UCSD-AML1 (cell line): Measurements from ENCODE around the gene PEAK1.

ENCODE experiments used
- DNase-seq: peaks from one replicate; lab custom pipeline; 2025; ENCODE audit not compliant: unreplicated experiment; lab: John Stamatoyannopoulos, UW

PEAK1 gene

DNA sequence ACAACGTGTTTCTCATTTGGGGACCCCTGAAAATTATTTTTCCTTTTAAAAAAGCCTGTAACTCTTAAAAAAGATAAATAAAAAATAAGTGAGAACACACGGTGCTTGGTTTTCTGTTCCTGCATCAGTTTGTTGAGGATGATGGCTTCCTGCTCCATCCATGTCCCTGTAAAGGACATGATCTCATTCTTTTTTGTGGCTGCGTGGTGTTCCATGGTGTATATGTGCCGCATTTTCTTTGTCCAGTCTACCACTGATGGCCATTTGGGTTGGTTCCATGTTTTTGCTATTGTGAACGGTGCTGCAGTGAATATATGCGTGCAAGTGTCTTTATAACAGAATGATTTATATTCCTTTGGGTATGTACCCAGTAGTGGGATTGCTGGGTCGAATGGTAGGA is 351.3 kb downstream of the PEAK1 start:
- DNase-seq: no peak

DNA sequence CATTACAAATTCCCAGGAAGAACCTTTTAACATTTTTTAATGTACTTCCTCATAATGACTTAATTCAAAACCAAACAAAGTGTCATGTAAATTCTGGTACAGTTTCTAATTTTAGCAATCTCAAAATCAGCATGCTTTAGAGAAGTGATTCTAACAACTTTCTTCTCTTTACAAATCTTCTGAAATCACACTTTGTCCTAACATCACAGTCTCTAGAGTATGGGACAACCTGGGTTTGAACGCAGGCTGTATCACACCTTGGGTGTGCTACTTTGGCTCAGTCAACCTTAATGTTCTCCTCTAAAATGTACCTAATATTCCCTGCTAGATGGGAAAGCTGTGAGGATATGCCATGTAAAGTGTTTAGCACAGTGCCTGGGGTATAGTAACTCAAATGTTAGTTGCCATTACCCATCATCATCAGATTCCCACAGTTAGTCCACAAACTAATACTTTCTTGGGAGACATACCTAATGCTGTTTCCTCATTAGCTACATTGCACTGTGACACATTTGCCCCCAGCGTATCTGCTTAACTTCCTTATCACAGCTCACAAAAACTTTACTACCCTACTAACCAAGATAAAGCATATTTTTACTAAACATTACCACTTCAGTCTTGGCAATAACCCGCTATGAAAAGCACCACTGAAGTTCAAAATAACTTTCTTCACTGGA is 352.1 kb downstream of the PEAK1 start:
- no peak for DNase-seq

DNA sequence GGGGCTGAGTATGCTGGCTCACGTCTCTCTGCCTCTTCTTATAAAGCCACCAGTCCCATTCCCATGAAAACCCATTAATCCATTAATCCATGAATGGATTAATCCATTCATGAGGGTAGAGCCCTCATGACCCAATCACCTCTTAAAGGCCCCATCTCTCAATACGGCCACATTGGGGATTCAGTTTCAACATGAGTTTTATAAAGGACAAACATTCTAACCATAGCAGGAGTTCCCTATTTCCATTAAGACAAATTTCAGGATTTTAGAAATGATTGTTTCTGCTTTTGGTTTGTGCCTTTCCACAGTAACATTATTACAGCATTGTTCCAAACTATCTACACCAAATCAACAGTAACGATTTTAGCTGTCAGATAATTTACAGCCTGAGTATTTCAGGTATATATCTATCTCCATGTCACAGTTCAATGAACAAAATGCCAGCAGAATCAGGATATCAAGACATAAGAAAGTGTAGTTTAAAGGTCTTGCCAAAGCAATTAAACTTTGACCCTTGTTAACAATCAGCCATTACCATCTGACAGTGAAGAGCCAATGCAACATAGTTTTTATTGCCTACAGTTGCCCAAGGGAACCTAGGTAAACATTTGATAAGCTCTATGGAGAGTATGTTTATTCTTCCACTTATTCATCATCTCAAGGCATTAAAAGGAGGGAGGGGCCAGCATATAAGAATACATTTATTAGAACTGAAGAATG is 352.8 kb downstream of the PEAK1 start:
- DNase-seq: no peak

DNA sequence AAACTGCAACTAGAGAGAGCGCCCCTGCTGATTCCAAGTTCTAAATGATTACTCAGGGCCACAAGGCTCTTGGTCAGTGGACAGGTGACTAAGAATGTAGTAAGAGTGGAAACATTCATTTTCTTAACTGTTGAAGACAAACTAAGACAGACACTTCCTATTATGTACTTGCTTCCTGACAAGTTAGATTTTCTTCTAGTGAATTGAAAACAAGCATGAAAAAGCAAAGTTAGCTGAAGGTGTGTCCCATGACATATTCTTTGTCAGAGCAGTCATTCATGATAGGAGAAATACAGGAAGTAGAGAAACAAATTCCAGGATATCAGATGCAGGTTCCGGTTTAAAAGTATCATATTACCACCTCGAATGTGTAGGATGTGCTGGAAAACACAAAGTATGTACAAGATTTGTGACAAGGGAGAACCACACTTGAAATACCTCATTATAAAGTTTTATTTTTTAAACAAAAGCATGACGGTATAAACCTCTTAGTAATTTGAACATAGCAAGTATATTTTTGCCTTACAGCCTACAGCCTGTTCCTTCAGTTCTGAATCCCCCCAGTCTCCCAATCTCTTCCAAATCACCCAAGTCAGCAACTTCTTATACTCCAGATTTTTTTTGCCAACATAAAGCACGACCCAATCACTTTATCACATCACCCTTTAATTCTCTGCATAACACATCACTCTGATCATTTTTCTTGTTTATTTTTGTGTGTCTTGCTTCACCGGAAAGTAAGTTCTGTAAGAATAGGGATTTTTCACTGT is 355.2 kb downstream of the PEAK1 start:
- no peak for DNase-seq

DNA sequence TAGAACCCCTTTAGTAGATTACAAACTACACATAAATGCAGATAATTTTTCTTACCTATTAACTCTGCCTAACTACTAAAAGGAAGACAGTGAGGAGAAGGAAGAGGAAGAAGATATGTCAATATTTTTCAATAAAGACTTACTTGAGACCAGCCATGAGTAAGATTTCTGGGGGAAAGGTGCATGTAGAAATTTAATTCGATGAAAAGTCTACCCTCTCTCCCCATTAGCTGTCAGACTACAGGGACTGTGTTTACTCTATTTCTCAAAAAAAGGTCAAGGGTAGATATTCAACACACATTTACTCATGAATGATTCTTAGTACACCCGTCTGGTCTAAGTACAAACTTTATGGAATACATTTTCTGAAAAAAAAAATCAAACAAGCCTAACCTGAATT is 355.8 kb downstream of the PEAK1 start:
- DNase-seq: no peak

DNA sequence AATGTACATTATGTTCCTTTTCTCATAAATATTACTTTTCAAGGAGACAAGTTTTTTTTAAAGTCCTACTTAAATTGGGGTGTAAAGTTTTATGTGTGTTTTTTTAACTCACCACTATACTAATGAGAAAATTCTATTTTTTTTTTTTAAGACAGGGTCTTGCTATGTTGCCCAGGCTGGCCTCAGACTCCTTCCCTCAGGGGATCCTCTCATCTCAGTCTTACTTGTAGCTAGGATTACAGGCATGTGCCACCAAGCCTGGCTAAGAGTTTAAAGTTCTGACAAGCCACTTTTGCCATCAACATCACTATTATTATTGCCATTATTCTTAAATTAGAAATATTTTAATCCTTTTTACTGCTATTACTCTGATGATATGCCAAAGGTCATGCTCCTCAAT is 356.7 kb downstream of the PEAK1 start:
- DNase-seq: no peak

DNA sequence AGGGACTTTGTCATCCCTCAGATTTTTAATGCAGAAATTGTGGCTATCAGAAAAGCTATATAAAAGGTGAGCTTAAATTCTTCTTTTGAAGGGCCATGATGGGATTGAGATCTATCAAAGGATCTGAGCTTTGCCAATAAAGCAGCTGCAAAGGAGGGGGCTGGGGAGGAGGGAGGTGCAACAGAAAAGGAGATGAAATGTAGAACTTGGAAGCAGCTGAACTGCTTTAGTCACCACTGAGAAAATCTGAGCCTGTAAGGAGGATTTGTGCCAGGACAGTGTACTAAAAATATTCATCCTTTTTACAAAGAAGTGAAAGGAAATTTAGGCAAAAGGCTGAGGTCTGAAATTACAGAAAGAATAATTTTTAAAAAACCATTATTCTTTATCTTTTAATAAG is 359.4 kb downstream of the PEAK1 start:
- no peak for DNase-seq

DNA sequence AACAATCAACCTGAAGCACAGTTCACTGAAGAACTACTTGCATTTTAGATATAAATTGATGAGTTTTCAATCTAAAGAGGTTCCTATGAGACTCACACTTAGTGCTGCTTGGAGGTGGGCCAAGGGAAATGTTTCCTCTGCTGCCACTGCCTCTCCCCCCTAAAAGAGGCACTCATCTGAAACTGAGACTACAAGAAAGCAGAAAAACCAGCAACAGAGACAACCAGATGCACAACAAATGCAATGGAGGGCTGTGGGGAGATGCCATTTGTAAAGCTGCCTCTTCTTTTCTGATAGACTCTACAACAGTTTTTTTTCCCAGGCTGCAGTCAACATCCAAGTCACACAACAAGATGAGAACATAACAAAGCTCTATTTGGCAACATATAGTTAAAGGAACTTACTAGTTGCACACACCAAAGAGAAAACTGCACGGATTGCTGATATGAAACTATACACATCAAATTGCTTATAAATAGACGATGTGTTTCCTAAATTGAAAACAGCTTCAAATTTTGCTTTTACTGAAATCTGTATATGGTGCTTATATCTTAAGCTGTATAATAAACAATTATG is 360.0 kb downstream of the PEAK1 start:
- DNase-seq: no peak

DNA sequence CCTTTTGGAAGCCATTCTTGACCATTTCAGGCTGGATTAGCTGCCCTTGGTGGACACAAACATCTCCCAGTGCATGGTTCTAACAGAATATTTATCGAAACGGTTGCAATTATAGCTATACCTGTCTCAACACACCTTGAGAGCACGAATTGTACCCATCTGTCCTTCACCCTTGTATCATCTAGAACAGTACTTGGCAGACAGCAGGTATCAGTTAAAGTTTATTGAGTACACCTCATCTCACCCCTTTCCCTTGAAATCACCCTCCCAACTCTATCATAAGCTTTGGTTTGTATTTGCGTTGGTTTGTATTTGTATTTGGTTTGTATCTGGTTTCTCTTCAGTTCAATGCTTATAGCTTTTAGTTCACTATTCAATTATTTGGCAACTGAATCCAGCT is 361.4 kb downstream of the PEAK1 start:
- DNase-seq: no peak

DNA sequence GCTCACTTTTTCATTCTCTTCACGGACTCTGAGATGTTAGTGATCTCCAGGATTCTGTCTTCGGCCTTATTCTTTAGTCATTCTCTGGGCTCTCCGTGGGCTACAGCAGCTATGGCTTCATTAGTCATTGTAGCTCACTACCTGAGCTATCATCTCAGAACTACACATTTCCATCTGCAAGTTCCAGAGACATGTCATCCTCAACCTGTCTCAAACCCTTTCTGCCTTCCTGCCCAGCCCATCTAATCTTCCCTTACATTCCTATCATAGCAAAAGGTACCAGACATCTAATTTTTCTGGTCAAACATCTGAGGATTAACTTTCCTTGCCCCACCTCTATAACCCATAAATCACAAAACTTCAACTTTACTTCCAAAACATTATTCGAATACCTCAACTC is 362.2 kb downstream of the PEAK1 start:
- no peak for DNase-seq

DNA sequence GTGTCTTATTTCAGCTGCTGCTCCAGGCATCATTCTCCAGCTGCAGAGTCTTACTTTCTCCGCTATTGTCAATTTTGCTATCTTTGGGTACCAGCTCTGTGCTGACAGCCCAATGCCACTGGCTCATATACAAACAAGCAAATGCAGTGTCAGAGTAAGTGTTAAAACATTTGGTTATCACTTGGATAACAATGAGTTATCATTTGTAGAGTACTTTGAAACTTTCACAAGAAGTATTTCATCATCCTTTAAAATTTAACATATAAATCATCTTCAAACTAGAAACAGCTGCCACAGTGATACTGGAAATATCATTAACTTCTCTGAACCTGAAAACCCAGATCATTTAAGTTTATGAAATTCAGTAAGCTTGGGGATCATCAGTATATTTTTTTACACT is 362.8 kb downstream of the PEAK1 start:
- DNase-seq: no peak

DNA sequence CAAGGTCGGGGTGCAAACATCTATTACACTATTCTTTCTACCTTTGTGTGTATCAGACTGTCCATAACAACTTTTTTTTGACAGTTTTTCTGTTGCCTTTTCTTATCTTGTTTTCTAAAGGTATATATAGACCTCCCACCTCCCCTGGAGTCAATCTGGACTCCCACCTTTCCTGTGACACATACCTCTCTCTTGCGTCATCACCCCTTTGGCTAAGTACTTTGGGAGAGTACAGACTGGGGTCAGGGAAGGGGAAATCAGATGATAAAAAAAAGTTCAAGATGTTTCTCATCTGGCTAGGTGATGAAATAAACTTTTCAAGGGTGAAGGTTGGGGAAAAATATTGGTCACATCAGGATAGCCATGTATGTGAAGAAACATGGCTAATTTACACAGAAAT is 366.2 kb downstream of the PEAK1 start:
- DNase-seq: no peak

DNA sequence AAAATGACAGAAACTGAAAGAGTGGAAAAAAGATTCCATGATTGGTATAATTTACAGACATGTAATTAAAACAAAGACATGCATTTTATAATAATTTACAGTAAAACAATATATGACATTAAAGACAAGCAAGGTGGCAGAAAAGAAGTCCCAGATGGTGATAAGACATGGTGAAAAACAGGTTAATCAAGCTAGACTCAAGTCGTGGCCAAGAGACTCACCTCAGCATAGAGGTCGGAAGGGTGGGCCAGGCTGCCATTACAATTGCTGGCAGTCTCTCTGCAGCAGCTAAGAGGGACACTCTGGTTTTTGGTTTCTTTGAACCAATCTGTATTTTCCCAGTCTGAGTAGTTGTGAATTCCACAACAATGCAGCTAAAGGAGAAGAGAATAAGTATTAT is 367.3 kb downstream of the PEAK1 start:
- DNase-seq: no peak
